HepG2 (cell line): ENCODE results near the gene CCNYL1. TPM values are rescaled to one million over a fixed set of nuclear protein-coding genes. Genes with fewer than 3 reads are reported as not detected.

ENCODE experiments used
- AKAP8 ChIP-seq: sonication (generic); formaldehyde crosslinking; IDR thresholded peaks from 2 replicates; pipeline ENCODE4 v1.5.1; 2020; ENCODE audit warnings: mild to moderate bottlenecking, missing genetic modification reagents
- BORCS8-MEF2B ChIP-seq: sonication (generic); formaldehyde crosslinking; IDR thresholded peaks from 2 replicates; pipeline ENCODE4 v1.8.0; 2022; ENCODE audit warnings: mild to moderate bottlenecking, missing genetic modification reagents
- HNF4A ChIP-seq: sonication (generic); formaldehyde crosslinking; IDR thresholded peaks from 2 replicates; pipeline ENCODE4 v1.4.0; 2020; ENCODE audit warnings: missing genetic modification reagents
- HNRNPH1 ChIP-seq: fragments of 200-400 bp; formaldehyde crosslinking; optimal IDR thresholded peaks from 2 replicates; pipeline ENCODE3; 2017; ENCODE audit warnings: mild to moderate bottlenecking, low read depth, low read length
- HNRNPK ChIP-seq: fragments of 200-400 bp; formaldehyde crosslinking; IDR thresholded peaks from 2 replicates; pipeline ENCODE4 v1.6.1; 2018; ENCODE audit warnings: low read length, low read depth, moderate library complexity, mild to moderate bottlenecking; ENCODE audit not compliant: poor library complexity, severe bottlenecking
- IRF2 ChIP-seq: IDR thresholded peaks from 2 replicates; pipeline ENCODE4 v1.6.1; 2018; ENCODE audit warnings: missing genetic modification reagents, missing compliant biosample characterization
- MTF2 ChIP-seq: sonication (generic); formaldehyde crosslinking; IDR thresholded peaks from 2 replicates; pipeline ENCODE4 v1.5.0; 2020; ENCODE audit warnings: missing genetic modification reagents, borderline replicate concordance
- SALL1 ChIP-seq: sonication (generic); formaldehyde crosslinking; IDR thresholded peaks from 2 replicates; pipeline ENCODE4 v1.8.0; 2022; ENCODE audit warnings: mild to moderate bottlenecking, missing genetic modification reagents
- SOX6 ChIP-seq, 2 experiments: fragments of 450-650 bp in 1 of 2; sonication (generic) in 1 of 2; formaldehyde crosslinking in 1 of 2; IDR thresholded peaks; 2 replicates each; pipeline versions ENCODE4 v1.4.0 to v1.6.1; 2017 to 2020; ENCODE audit warnings: antibody characterized with exemption in 1 of 2, mild to moderate bottlenecking in 1 of 2, missing genetic modification reagents in 1 of 2
- TOE1 ChIP-seq: sonication (generic); formaldehyde crosslinking; IDR thresholded peaks from 2 replicates; pipeline ENCODE4 v1.4.0; 2020; ENCODE audit warnings: mild to moderate bottlenecking, missing genetic modification reagents
- ZNF335 ChIP-seq: sonication (generic); formaldehyde crosslinking; IDR thresholded peaks from 2 replicates; pipeline ENCODE4 v1.4.0; 2020; ENCODE audit warnings: missing genetic modification reagents
- ZNF451 ChIP-seq: sonication (generic); formaldehyde crosslinking; IDR thresholded peaks from 2 replicates; pipeline ENCODE4 v1.5.0; 2020; ENCODE audit warnings: mild to moderate bottlenecking, missing genetic modification reagents
- ZNF567 ChIP-seq: sonication (generic); formaldehyde crosslinking; IDR thresholded peaks from 2 replicates; pipeline ENCODE4 v1.8.1; 2023; ENCODE audit warnings: mild to moderate bottlenecking, missing genetic modification reagents, borderline replicate concordance
- ZNF670 ChIP-seq: sonication (generic); formaldehyde crosslinking; IDR thresholded peaks from 2 replicates; pipeline ENCODE4 v1.8.0; 2022; ENCODE audit warnings: mild to moderate bottlenecking, missing genetic modification reagents, borderline replicate concordance
- ZNF724P ChIP-seq: sonication (generic); formaldehyde crosslinking; IDR thresholded peaks from 2 replicates; pipeline ENCODE4 v1.8.0; 2022; ENCODE audit warnings: missing genetic modification reagents, borderline replicate concordance
- polyA plus RNA-seq, 8 experiments: library from polyadenylated mRNA; depleted of rRNA in 3 of 8; stranded (reverse) in 7 of 8; unstranded in 1 of 8; fragments of >200 nt; fragmentation: Illumina TruSeq in 4 of 8; extraction: Trizol in 4 of 8; gene quantifications; 2 replicates each; pipeline versions ENCODE4 v1.2.1 to v1.2.3, GENCODE V29; 2011 to 2016; ENCODE audit warnings: low read depth in 4 of 8, missing spikeins in 1 of 8, mixed read lengths in 1 of 8; ENCODE audit not compliant: insufficient read depth in 1 of 8
- total RNA-seq, 5 experiments: library from RNA; depleted of rRNA; stranded (reverse); fragments of >200 nt; fragmentation: Illumina TruSeq; extraction: Trizol; gene quantifications; 2 replicates each; pipeline ENCODE4 v1.2.3, GENCODE V29; 2016; ENCODE audit warnings: low read depth in 1 of 5
- TF ChIP-seq, protein P1 (sequence below): IDR thresholded peaks from 2 replicates; pipeline ENCODE4 v1.6.1; 2016; ENCODE audit warnings: mild to moderate bottlenecking
- TF ChIP-seq, protein P2 (sequence below): sonication (generic); formaldehyde crosslinking; IDR thresholded peaks from 2 replicates; pipeline ENCODE4 v1.5.0; 2020; ENCODE audit warnings: mild to moderate bottlenecking, missing genetic modification reagents
- TF ChIP-seq, protein P3 (sequence below): sonication (generic); formaldehyde crosslinking; IDR thresholded peaks from 2 replicates; pipeline ENCODE4 v1.8.0; 2022; ENCODE audit warnings: missing genetic modification reagents, low read depth, mild to moderate bottlenecking, borderline replicate concordance
- TF ChIP-seq, protein P4 (sequence below), 2 experiments: sonication (generic) in 1 of 2; formaldehyde crosslinking in 1 of 2; IDR thresholded peaks; 2 replicates each; pipeline versions ENCODE4 v1.4.0 to v1.6.1; 2018 to 2020; ENCODE audit warnings: missing genetic modification reagents in 2 of 2, borderline replicate concordance in 1 of 2, low read depth in 1 of 2, mild to moderate bottlenecking in 1 of 2, missing biosample characterization in 1 of 2

Gene CCNYL1
- total and polyA plus RNA-seq, 2 of the 13 experiments (the other 11 are each of a cell fraction or from before 2014, with no cell fraction given) = 12.5 to 16.2 TPM

DNA sequence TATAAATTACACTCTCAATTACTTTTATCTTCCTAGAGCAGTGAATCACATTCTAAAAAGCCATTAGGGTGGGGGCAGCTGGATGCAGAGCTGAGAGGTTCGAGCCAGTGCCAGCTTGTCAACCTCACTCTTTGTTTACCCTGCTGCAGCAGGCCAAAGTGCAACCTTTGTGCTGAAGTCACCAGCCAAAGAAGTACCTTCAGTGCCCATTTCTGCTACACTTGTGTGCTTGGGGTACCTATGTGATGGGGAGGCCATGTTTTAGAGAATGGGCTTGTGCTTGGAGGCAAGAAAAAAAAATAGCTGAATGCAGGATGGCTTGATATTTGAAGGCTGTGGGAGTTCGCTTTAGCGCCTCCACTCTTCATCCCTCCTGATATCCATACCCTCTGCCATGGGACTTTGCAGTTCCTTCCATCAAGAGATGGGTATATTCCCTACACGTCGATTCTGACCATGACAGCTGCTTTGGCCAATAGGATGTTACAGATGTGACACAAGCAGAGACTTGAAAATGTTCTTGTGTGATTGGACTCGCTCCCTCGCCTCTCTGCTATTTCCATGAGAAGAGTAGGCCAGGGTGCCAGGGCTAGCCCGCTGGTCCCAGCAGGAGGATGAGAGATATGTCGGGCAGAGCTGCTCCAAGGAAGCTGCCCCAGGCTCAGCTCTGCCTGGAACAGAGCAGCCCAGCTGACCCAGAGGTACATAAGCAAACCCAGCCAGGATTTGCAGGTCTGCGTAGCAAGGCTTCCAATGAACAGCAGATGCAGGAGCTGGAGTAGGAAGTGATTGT, 71.0 kb downstream of the CCNYL1 start (continued):
- TF ChIP-seq SOX6 (IDR thresholded peaks at IDR 0.05) (no peak), SOX6 (CRISPR knock-in tag; IDR thresholded peaks at IDR 0.05) (peak; percentile 84), SALL1 (CRISPR knock-in tag) (peak; percentile 75), MTF2 (no peak), BORCS8-MEF2B (CRISPR knock-in tag) (0 out of 2 replicates have a peak, but pooled peaks have one; percentile 28), ZNF451 (CRISPR knock-in tag) (0 out of 2 replicates have a peak, but pooled peaks have one; percentile 27), ZNF670 (CRISPR knock-in tag) (0 out of 2 replicates have a peak, but pooled peaks have one; percentile 6), ZNF567 (CRISPR knock-in tag) (no peak; the same call in 1 of the 2 replicates), IRF2 (CRISPR knock-in tag) (peak; percentile 92), ZNF724P (CRISPR knock-in tag) (0 out of 2 replicates have a peak, but pooled peaks have one; percentile 54), ZNF335 (CRISPR knock-in tag) (no peak), HNRNPH1 (no peak), HNF4A (peak; percentile 96), HNRNPK (no peak), TOE1 (CRISPR knock-in tag) (no peak), AKAP8 (CRISPR knock-in tag) (0 out of 2 replicates have a peak, but pooled peaks have one; percentile 58)
- TF ChIP-seq, protein P1, sequence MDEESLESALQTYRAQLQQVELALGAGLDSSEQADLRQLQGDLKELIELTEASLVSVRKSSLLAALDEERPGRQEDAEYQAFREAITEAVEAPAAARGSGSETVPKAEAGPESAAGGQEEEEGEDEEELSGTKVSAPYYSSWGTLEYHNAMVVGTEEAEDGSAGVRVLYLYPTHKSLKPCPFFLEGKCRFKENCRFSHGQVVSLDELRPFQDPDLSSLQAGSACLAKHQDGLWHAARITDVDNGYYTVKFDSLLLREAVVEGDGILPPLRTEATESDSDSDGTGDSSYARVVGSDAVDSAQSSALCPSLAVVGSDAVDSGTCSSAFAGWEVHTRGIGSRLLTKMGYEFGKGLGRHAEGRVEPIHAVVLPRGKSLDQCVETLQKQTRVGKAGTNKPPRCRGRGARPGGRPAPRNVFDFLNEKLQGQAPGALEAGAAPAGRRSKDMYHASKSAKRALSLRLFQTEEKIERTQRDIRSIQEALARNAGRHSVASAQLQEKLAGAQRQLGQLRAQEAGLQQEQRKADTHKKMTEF (CRISPR knock-in tag) = peak; percentile 61
- TF ChIP-seq, protein P2, sequence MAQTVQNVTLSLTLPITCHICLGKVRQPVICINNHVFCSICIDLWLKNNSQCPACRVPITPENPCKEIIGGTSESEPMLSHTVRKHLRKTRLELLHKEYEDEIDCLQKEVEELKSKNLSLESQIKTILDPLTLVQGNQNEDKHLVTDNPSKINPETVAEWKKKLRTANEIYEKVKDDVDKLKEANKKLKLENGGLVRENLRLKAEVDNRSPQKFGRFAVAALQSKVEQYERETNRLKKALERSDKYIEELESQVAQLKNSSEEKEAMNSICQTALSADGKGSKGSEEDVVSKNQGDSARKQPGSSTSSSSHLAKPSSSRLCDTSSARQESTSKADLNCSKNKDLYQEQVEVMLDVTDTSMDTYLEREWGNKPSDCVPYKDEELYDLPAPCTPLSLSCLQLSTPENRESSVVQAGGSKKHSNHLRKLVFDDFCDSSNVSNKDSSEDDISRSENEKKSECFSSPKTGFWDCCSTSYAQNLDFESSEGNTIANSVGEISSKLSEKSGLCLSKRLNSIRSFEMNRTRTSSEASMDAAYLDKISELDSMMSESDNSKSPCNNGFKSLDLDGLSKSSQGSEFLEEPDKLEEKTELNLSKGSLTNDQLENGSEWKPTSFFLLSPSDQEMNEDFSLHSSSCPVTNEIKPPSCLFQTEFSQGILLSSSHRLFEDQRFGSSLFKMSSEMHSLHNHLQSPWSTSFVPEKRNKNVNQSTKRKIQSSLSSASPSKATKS (CRISPR knock-in tag) = no peak
- TF ChIP-seq, protein P3, sequence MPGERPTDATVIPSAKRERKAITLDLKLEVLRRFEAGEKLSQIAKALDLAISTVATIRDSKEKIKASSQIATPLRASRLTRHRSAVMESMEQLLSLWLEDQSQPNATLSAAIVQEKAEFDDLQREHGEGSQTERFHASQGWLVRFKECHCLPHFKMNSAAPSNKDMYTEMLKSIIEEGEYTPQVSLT (CRISPR knock-in tag) = no peak
- TF ChIP-seq, protein P4, sequence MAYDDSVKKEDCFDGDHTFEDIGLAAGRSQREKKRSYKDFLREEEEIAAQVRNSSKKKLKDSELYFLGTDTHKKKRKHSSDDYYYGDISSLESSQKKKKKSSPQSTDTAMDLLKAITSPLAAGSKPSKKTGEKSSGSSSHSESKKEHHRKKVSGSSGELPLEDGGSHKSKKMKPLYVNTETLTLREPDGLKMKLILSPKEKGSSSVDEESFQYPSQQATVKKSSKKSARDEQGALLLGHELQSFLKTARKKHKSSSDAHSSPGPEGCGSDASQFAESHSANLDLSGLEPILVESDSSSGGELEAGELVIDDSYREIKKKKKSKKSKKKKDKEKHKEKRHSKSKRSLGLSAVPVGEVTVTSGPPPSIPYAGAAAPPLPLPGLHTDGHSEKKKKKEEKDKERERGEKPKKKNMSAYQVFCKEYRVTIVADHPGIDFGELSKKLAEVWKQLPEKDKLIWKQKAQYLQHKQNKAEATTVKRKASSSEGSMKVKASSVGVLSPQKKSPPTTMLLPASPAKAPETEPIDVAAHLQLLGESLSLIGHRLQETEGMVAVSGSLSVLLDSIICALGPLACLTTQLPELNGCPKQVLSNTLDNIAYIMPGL (CRISPR knock-in tag; IDR thresholded peaks at IDR 0.05; ENCODE audit: borderline replicate concordance in 1 of 2, low read depth in 1 of 2) = no peak; a peak in 1 of 4 replicates
